HG03135 (cell line): ENCODE data around the gene KLHDC7B.

ENCODE experiments used
- ATAC-seq: cut with Tn5 transposase; IDR thresholded peaks from one replicate; pipeline ENCODE4 v1.9.1; 2021; ENCODE audit warnings: mild to moderate bottlenecking, moderate library complexity; ENCODE audit not compliant: unreplicated experiment

The KLHDC7B gene

GRCh38 chr22:50547263-50547985 is 1.7 kb downstream of the KLHDC7B start:
- ATAC-seq, result no peak

- no peak for ATAC-seq
Observed at GRCh38 chr22:50548040-50548920, 2.6 kb downstream of the KLHDC7B start.

- no peak for ATAC-seq
Observed at GRCh38 chr22:50548921-50549790, 3.5 kb downstream of the KLHDC7B start.

- ATAC-seq, result no peak
Observed at GRCh38 chr22:50550395-50550794, 4.7 kb downstream of the KLHDC7B start.

- no peak for ATAC-seq
Observed at GRCh38 chr22:50551160-50551752, 5.6 kb downstream of the KLHDC7B start.

- ATAC-seq, result no peak
Observed at GRCh38 chr22:50553310-50553709, 7.6 kb downstream of the KLHDC7B start.

GRCh38 chr22:50556703-50557102 is 11.0 kb downstream of the KLHDC7B start:
- ATAC-seq, result no peak

- ATAC-seq, result no peak
Observed at GRCh38 chr22:50560034-50560433, 14.3 kb downstream of the KLHDC7B start.

- ATAC-seq, result no peak
Observed at GRCh38 chr22:50561401-50562358, 16.0 kb downstream of the KLHDC7B start.

- peak; percentile 90 for ATAC-seq
Observed at GRCh38 chr22:50562523-50563412, 17.1 kb downstream of the KLHDC7B start, which contains the start of gene SYCE3. Gene SYCE3 (minus strand): TSS chr22:50562919. CDS start chr22:50556405, 6,514 bp downstream.

- ATAC-seq, result no peak
Observed at GRCh38 chr22:50563413-50564160, 17.9 kb downstream of the KLHDC7B start.

GRCh38 chr22:50564289-50564688 is 18.6 kb downstream of the KLHDC7B start:
- no peak for ATAC-seq

GRCh38 chr22:50567721-50568252 is 22.1 kb downstream of the KLHDC7B start:
- no peak for ATAC-seq

- no peak for ATAC-seq
Observed at GRCh38 chr22:50568626-50569025, 22.9 kb downstream of the KLHDC7B start.

- no peak for ATAC-seq
Observed at GRCh38 chr22:50569041-50569459, 23.4 kb downstream of the KLHDC7B start.

- no peak for ATAC-seq
Observed at GRCh38 chr22:50569896-50570535, 24.3 kb downstream of the KLHDC7B start.

GRCh38 chr22:50570861-50571260 is 25.2 kb downstream of the KLHDC7B start:
- no peak for ATAC-seq
